NCI-H226 (cell line): Measurements from ENCODE around the gene UBASH3B.

Experiments
- DNase-seq: peaks from one replicate; pipeline ENCODE4 v3.0.0-alpha.2; 2015

Gene UBASH3B

GRCh38 chr11:122763108-122763507 lies 107.6 kb downstream of the UBASH3B start:
- no peak for DNase-seq

DNA sequence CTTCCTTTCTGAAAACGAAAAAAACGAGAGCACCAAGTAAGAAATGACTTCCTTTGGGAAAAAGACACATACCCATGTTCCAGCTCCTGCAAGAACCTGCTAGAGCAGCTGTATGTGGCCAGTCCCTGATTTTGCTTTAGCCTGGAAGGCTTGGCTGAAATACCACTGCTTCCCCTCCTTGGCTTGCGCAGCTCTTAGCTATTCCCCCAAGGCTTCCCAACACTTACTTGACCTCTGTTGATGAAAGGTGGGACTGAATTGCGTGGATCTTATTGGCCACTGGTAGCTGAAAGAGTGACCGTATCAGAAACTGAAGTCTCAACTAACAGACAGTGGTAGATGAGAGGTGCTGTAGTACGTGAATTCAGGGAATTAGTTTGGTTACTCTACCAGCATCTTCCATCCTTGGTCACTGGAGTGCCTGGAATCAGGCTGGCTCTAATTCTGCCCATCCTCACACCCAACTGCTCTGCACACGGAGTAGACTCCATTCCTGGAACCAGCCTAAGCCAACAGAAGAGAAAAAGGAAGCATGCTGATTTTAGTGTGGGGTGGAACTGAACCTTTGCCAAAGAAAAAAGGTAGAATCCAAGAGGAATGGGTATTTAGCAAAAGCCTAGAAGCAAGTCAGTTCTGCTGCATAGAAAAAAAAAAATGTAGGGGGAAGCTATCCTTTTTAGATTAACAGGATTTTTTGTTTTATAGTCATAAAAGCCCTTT lies 109.0 kb downstream of the UBASH3B start:
- no peak for DNase-seq

GRCh38 chr11:122765487-122766131 lies 110.1 kb downstream of the UBASH3B start:
- no peak for DNase-seq

GRCh38 chr11:122769126-122769780 lies 113.7 kb downstream of the UBASH3B start:
- DNase-seq = no peak

GRCh38 chr11:122772945-122773344 lies 117.4 kb downstream of the UBASH3B start:
- DNase-seq = peak; percentile 76

DNA sequence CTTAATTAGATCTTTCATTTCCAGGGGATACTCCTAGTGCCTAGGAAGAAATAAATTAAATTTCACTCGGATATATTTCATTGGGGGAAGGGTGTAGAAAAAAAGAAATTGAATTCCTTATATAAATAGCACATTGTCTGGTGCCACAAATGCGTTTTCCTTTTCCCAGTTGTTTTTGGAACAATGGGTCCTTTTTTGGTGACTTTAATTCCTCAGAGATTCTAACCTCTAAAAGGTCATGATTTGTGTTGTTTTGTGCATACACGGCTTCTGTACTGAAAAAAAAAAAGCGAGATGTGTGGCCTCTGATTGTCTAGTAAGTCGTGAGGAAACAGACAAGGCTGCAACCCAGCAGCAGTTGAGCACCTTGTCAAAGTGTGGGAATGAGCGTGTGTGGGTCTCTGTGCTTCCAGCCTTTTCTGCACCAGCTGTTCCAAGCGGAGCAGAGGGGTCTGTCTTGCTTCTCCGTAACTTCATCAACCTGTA lies 118.3 kb downstream of the UBASH3B start:
- no peak for DNase-seq

GRCh38 chr11:122775675-122776271 lies 120.3 kb downstream of the UBASH3B start:
- DNase-seq = no peak

DNA sequence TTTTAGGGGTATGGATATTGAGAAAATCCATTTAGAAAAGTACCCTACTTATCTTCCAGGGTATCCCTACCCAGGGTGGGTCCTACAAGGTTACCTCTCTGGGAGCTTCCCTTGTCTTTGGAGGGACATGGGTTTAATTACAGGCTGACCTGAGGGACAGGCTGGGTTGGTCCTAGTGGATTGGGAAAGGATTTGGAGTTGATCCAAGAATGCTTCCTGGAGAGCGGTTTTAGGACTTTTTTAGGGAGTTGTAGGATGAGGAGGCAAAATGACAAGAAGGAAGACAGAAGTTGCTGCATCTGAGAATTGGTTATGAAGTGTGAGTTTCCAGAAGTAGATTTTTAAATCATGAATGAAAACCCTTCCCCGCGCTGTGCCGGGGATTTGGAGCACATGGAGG lies 121.0 kb downstream of the UBASH3B start:
- no peak for DNase-seq

DNA sequence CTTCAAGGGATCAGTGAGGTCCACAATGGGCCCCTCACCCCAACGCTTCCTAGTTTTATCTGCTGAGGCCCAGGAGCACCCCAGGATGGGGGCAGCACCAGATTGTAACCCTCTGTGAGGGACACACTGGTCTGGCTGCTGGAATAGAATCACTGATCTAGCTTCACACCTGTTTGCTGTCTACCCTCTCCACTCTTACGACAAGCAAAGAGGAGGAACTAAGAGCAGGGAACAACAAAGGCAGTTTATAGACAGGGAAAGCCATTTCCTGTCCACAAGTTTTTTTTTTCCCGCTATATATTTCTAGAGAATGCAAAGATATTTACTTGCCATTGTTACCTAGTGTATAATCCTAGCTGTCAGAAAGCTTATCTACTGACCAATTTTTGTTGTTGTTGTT lies 121.8 kb downstream of the UBASH3B start:
- no peak for DNase-seq

DNA sequence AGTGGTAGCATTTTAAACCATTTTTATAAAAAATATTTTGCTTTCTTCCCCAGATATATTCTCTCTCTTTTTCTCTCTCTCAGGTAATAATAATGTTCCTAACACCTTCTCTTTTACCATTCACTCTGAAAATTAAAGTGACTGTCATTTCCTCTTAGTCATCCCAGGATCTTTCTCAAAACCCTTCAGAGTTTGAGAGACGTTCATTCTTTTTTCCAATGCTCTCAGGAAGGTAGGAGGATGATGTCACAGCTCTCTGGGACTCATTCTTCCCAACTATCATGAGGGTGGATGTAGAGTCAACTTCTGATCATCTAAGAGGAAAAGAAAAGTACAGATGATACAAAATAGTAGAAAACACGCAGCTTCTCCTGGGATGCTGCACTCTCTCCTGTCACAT lies 122.6 kb downstream of the UBASH3B start:
- peak; percentile 24 for DNase-seq

DNA sequence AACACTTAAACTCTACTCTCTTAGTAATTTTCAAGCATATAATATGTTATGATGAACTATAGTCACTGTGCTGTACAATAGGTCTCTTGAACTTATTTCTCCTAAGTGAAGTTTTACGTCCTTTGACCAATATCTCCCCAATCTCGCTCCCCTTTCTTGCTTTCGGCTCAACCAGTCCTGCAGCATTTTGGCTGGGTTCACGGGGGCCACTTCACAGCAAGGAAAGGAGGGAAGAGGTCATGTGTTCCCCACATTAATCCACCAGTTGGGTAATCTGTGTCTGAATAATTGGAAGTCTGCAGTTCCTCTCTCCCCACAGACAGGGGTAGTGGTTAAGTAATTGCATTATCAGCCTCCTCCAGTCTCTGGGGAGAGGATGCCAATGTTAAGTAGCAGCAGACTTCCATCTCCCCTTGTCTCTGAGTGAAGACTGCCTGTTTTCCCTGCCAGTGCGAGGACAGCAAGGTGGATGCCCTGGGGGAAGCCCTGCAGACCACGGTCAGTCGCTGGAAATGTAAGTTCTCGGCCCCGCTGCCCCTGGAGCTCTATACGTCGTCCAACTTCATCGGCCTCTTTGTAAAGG lies 123.6 kb downstream of the UBASH3B start:
- DNase-seq = no peak

- DNase-seq = no peak
These were observed 124.9 kb downstream of the UBASH3B start for GRCh38 chr11:122780296-122780949.

DNA sequence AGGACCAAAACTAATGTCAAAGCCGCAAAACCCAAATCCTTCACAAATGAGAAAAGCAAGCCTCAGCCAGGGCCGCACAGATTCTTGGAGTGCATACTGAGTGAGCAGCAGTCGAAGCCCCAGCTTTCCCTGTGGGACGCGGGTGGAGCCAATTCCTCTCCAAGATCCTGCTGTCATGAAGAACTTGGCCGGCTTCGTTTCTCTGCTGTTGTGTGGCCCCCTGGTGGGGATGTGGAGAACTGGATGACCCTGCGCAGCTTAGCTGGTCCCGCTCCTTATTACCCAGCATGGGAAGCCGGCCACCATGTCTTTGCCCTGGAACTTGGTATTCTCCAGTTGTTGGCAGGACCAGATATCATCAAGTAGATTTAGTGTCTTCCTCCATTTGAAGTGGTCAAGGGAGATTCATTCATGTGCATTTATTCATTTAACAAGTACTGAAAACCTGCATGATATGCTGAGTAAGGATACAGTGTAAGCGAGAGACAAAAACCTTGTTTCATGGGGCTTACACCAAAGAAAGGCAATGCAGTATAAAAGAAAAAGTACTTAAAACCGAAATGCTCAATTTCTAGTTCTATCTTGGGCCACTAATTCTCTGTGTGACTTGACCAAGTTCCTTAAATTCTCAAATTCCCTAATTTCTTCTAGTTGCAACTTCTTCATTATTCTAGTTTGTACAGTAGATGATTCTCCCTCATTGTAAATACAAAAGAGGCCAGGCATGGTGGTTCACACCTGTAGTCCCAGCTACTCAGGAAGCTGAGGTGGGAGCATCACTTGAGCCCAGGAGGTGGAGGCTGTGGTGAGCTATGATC lies 126.1 kb downstream of the UBASH3B start:
- peak; percentile 69 for DNase-seq

DNA sequence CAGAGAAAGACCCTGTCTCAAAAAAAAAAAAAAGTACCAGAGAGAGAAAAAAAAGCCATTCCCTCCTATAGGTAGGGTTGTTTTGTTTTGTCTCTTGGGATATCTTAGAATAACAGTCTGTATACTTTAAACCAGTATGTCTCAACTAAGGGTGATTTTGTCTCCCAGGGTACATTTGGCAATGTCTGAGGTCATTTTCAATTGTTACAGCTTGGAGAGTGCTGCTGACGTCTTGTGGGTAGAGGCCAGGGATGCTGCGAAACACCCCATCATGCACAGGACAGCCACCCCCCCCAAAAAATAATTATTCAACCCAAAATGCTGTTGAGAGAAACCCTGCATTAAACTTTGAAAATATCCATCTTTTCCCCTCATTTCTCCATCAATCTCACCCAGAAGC lies 126.7 kb downstream of the UBASH3B start:
- no peak for DNase-seq

DNA sequence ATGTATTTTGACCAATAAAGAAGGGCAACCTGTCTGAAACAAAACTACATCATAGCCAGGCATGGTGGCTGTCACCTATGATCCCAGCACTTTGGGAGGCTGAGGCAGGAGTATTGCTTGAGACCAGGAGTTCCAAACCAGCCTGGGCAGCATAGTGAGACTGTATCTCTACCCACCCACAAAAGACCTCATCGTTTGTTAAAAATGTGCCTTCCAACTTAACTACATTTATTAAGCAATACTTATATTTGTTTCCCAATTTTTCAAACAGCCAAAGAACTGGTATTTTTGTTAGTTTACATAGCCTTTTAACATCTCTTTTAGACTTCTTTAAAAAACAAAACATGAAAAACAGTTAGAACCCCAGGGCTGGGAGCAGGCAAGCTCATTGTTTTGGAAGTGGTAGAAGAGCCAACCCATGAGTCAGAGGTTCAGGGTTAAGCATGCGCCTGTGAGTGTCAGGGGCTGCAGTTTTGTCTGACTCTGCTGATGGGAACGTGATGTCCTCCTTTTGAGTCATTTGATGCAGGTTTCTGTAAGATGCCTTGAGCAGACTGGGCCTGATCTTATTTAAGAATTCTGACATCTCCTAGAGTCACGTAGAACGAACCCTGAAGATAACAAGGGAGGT lies 128.9 kb downstream of the UBASH3B start:
- peak; percentile 73 for DNase-seq

GRCh38 chr11:122785031-122785541 lies 129.6 kb downstream of the UBASH3B start:
- DNase-seq = no peak

GRCh38 chr11:122786896-122787295 lies 131.4 kb downstream of the UBASH3B start:
- DNase-seq = no peak

- no peak for DNase-seq
These were observed 133.4 kb downstream of the UBASH3B start for GRCh38 chr11:122788781-122789535.

DNA sequence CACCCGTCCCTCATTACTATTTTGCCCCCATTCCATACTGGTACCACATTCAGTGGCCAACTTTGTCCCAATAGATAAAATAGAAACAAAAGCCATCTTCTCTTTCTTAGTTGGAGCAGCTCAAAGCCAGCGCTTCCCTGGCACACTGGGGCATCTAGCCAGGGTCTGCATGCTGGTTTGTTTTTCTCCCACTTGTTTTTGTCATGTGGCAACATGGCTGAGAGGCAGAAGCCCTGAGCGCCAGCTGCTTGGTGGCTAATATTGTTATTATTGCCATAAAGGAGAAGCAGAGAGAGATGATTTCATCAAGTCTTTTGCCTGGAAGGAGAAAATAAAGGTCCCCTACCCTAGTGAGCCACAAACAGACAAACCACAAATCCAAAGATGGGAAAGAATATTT lies 134.4 kb downstream of the UBASH3B start:
- DNase-seq = no peak

GRCh38 chr11:122791411-122791810 lies 135.9 kb downstream of the UBASH3B start:
- no peak for DNase-seq
